Karpas-422 (cell line): ENCODE results near the gene JAK1. TPM values are rescaled to one million over a fixed set of nuclear protein-coding genes. Genes with fewer than 3 reads are reported as not detected.
"Not testable (repeated sequence)": the region's sequence is repeated elsewhere in the genome, so short reads cannot be mapped to it uniquely, and the experiment has no call there.

ENCODE experiments used
- DNase-seq: peaks from one replicate; pipeline ENCODE4 v3.0.0-alpha.2; 2015
- H2AFZ ChIP-seq: fragments of 200-600 bp; sonication (generic); 2 replicates; pipeline ENCODE4 v1.6.1; 2014; ENCODE audit warnings: antibody characterized with exemption, low read length, mixed read lengths
- H3K27ac ChIP-seq: fragments of 200-600 bp; sonication (generic); 2 replicates; pipeline ENCODE4 v1.5.1; 2014; ENCODE audit warnings: mild to moderate bottlenecking, low read length, moderate library complexity
- H3K27me3 ChIP-seq: fragments of 200-600 bp; sonication (generic); 2 replicates; pipeline ENCODE4 v1.6.1; 2014; ENCODE audit warnings: low read length, mixed read lengths
- H3K36me3 ChIP-seq: fragments of 200-600 bp; sonication (generic); 2 replicates; pipeline ENCODE4 v1.6.1; 2014; ENCODE audit warnings: low read length, mixed read lengths; ENCODE audit not compliant: insufficient read depth
- H3K4me1 ChIP-seq: fragments of 200-600 bp; sonication (generic); 2 replicates; pipeline ENCODE4 v1.6.1; 2014; ENCODE audit warnings: mild to moderate bottlenecking, low read length, mixed read lengths
- H3K4me2 ChIP-seq: fragments of 200-600 bp; sonication (generic); 2 replicates; pipeline ENCODE4 v1.6.1; 2014; ENCODE audit warnings: low read length, low read depth, mild to moderate bottlenecking; ENCODE audit not compliant: poor library complexity, severe bottlenecking
- H3K4me3 ChIP-seq: fragments of 200-600 bp; sonication (generic); 2 replicates; pipeline ENCODE4 v1.5.1; 2014; ENCODE audit warnings: mild to moderate bottlenecking, antibody characterized with exemption, low read length, mixed read lengths
- H3K79me2 ChIP-seq: fragments of 200-600 bp; sonication (generic); 2 replicates; pipeline ENCODE4 v1.6.1; 2014; ENCODE audit warnings: mild to moderate bottlenecking, low read length, mixed read lengths
- H3K9ac ChIP-seq: fragments of 200-600 bp; sonication (generic); 2 replicates; pipeline ENCODE4 v1.6.0; 2014; ENCODE audit warnings: low read length
- H3K9me2 ChIP-seq: fragments of 200-600 bp; sonication (generic), shearing (Covaris generic); replicated peaks from 2 replicates; pipeline ENCODE4 v1.6.0; 2014; ENCODE audit warnings: mild to moderate bottlenecking, low read length, moderate library complexity; ENCODE audit not compliant: insufficient read depth
- H3K9me3 ChIP-seq: fragments of 300-700, 200-600 bp; sonication (generic); 2 replicates; pipeline ENCODE4 v1.6.1; 2014; ENCODE audit warnings: low read length, mixed read lengths
- H4K20me1 ChIP-seq: fragments of 200-600 bp; sonication (generic); 2 replicates; pipeline ENCODE4 v1.6.1; 2014; ENCODE audit warnings: mild to moderate bottlenecking, antibody characterized with exemption, low read length, low read depth; ENCODE audit not compliant: insufficient read depth
- total RNA-seq: library from RNA; depleted of rRNA; stranded (reverse); fragments of >200 nt; shearing (Covaris generic); gene quantifications from 2 replicates; pipeline ENCODE4 v1.2.3, GENCODE V29; 2014; ENCODE audit warnings: low replicate concordance

The JAK1 gene
- total RNA-seq, 1 experiment from 2014 or later, result 19.6 TPM

GRCh38 chr1:64936956-64937355 is 29.4 kb downstream of the JAK1 start:
- Histone ChIP-seq H4K20me1 (peaks cover 75% of the 10 kb centered on the region), H2AFZ (no peak overlapping the region), H3K79me2 (no peaks in the 10 kb centered on the region)

GRCh38 chr1:64935551-64936155 is 30.7 kb downstream of the JAK1 start:
- H3K4me3 ChIP-seq, result no peak overlapping the region
- H3K79me2 ChIP-seq, result no peaks in the 10 kb centered on the region
- H4K20me1 ChIP-seq, result peaks cover 69% of the 10 kb centered on the region
- H2AFZ ChIP-seq, result no peak overlapping the region
- H3K9me2 ChIP-seq, result no peaks in the 10 kb centered on the region
- no peak overlapping the region for H3K4me2 ChIP-seq
- H3K4me1 ChIP-seq, result peaks cover 12% of the 10 kb centered on the region
- no peak overlapping the region for H3K9ac ChIP-seq
- no peaks in the 10 kb centered on the region for H3K27me3 ChIP-seq
- no peaks in the 10 kb centered on the region for H3K36me3 ChIP-seq
- H3K9me3 ChIP-seq, result no peaks in the 10 kb centered on the region
- H3K27ac ChIP-seq, result no peak overlapping the region
- DNase-seq, result no peak

More at GRCh38 chr1:64936956-64937355, 29.4 kb downstream of the JAK1 start:
- Histone ChIP-seq H3K4me1 (peaks cover 12% of the 10 kb centered on the region), H3K4me2 (no peak overlapping the region), H3K36me3 (no peaks in the 10 kb centered on the region), H3K27ac (no peak overlapping the region), H3K9ac (no peak overlapping the region), H3K9me3 (no peaks in the 10 kb centered on the region), H3K27me3 (no peaks in the 10 kb centered on the region), H3K9me2 (no peaks in the 10 kb centered on the region), H3K4me3 (no peak overlapping the region)
- DNase-seq, result no peak

- H3K36me3 ChIP-seq, result no peaks in the 10 kb centered on the region
Observed at GRCh38 chr1:64934878-64935275, 31.5 kb downstream of the JAK1 start.

GRCh38 chr1:64934115-64934877 is 32.1 kb downstream of the JAK1 start:
- Histone ChIP-seq H2AFZ (no peak overlapping the region), H3K4me1 (peaks cover 14% of the 10 kb centered on the region), H3K27me3 (no peaks in the 10 kb centered on the region), H3K27ac (no peak overlapping the region), H3K9me2 (no peaks in the 10 kb centered on the region), H3K4me2 (peak overlapping the region; percentile 26), H3K9me3 (no peaks in the 10 kb centered on the region), H3K79me2 (no peaks in the 10 kb centered on the region), H3K4me3 (no peak overlapping the region), H4K20me1 (peaks cover 68% of the 10 kb centered on the region), H3K36me3 (no peaks in the 10 kb centered on the region), H3K9ac (no peak overlapping the region)
- DNase-seq, result no peak

More at GRCh38 chr1:64934878-64935275, 31.5 kb downstream of the JAK1 start:
- Histone ChIP-seq H3K79me2 (no peaks in the 10 kb centered on the region), H3K27me3 (no peaks in the 10 kb centered on the region), H3K9ac (no peak overlapping the region), H2AFZ (no peak overlapping the region), H3K4me2 (no peak overlapping the region), H3K9me2 (no peaks in the 10 kb centered on the region), H3K9me3 (no peaks in the 10 kb centered on the region), H3K4me3 (no peak overlapping the region), H3K4me1 (peaks cover 12% of the 10 kb centered on the region), H3K27ac (no peak overlapping the region), H4K20me1 (peaks cover 65% of the 10 kb centered on the region)
- DNase-seq, result no peak

GRCh38 chr1:64933296-64934070 is 32.9 kb downstream of the JAK1 start:
- Histone ChIP-seq H3K79me2 (no peaks in the 10 kb centered on the region), H3K36me3 (no peaks in the 10 kb centered on the region), H4K20me1 (peaks cover 70% of the 10 kb centered on the region), H3K27me3 (no peaks in the 10 kb centered on the region), H3K4me3 (no peak overlapping the region), H3K4me1 (peaks cover 20% of the 10 kb centered on the region), H3K4me2 (peak overlapping the region; percentile 26), H2AFZ (no peak overlapping the region), H3K9ac (no peak overlapping the region), H3K9me3 (no peaks in the 10 kb centered on the region), H3K9me2 (no peaks in the 10 kb centered on the region), H3K27ac (no peak overlapping the region)
- peak; percentile 68 for DNase-seq

- H3K27me3 ChIP-seq, result no peaks in the 10 kb centered on the region
- no peak overlapping the region for H3K9ac ChIP-seq
- H2AFZ ChIP-seq, result no peak overlapping the region
- no peaks in the 10 kb centered on the region for H3K9me2 ChIP-seq
- H3K4me2 ChIP-seq, result no peak overlapping the region
- H3K4me3 ChIP-seq, result no peak overlapping the region
- H3K79me2 ChIP-seq, result 0 out of 2 replicates have a peak, but pooled peaks cover 2% of the 10 kb centered on the region
- peaks cover 71% of the 10 kb centered on the region for H4K20me1 ChIP-seq
- H3K36me3 ChIP-seq, result no peaks in the 10 kb centered on the region
- no peaks in the 10 kb centered on the region for H3K9me3 ChIP-seq
- no peak overlapping the region for H3K27ac ChIP-seq
- DNase-seq, result no peak
- H3K4me1 ChIP-seq, result peaks cover 24% of the 10 kb centered on the region
Observed at GRCh38 chr1:64932962-64933295, 33.4 kb downstream of the JAK1 start.

- H3K4me2 ChIP-seq, H2AFZ ChIP-seq, DNase-seq, H3K9me3 ChIP-seq, H3K27me3 ChIP-seq, H3K79me2 ChIP-seq, H3K27ac ChIP-seq, H3K36me3 ChIP-seq, H3K9ac ChIP-seq, H3K4me3 ChIP-seq, H3K9me2 ChIP-seq: not testable (repeated sequence)
- Histone ChIP-seq H4K20me1 (peaks cover 71% of the 10 kb centered on the region), H3K4me1 (peaks cover 24% of the 10 kb centered on the region)
Observed at GRCh38 chr1:64930640-64931039, 35.7 kb downstream of the JAK1 start.

- Histone ChIP-seq H3K4me3 (no peak overlapping the region), H3K4me2 (peak overlapping the region; percentile 14), H2AFZ (no peak overlapping the region), H4K20me1 (peaks cover 73% of the 10 kb centered on the region), H3K79me2 (0 out of 2 replicates have a peak, but pooled peaks cover 2% of the 10 kb centered on the region), H3K4me1 (peaks cover 23% of the 10 kb centered on the region), H3K9me3 (no peaks in the 10 kb centered on the region), H3K27ac (no peak overlapping the region), H3K9ac (no peak overlapping the region), H3K27me3 (no peaks in the 10 kb centered on the region), H3K9me2 (no peaks in the 10 kb centered on the region), H3K36me3 (no peaks in the 10 kb centered on the region)
- DNase-seq, result no peak
Observed at GRCh38 chr1:64929221-64929620, 37.1 kb downstream of the JAK1 start.
